GM23338 (cell line): ENCODE results near the gene SYT13. TPM values are rescaled to one million over a fixed set of nuclear protein-coding genes. Genes with fewer than 3 reads are reported as not detected.

Experiments
- ATAC-seq: fragments of 200-7000 bp; cut with Tn5 transposase; 3 replicates; pipeline ENCODE4 v1.9.1; 2020
- DNase-seq: peaks from one replicate; pipeline ENCODE4 v3.0.0-alpha.2; 2015; ENCODE audit warnings: low spot score
- H2AFZ ChIP-seq: fragments of 200-600 bp; sonication (generic); 2 replicates; pipeline ENCODE4 v1.8.0; 2016; ENCODE audit warnings: antibody characterized with exemption, mild to moderate bottlenecking, moderate library complexity
- H3F3A ChIP-seq: fragments of 200-600 bp; sonication (generic); replicated peaks from 2 replicates; pipeline ENCODE4 v1.8.0; 2017; ENCODE audit warnings: antibody characterized with exemption, mixed run types, low read depth
- H3K27ac ChIP-seq: fragments of 200-600 bp; sonication (generic); 2 replicates; pipeline ENCODE4 v1.6.1; 2016; ENCODE audit warnings: low read depth
- H3K27me3 ChIP-seq: fragments of 200-600 bp; sonication (generic); 2 replicates; pipeline ENCODE4 v1.8.0; 2016; ENCODE audit warnings: mild to moderate bottlenecking, mixed run types, moderate library complexity; ENCODE audit not compliant: insufficient read depth
- H3K36me3 ChIP-seq: fragments of 200-600 bp; sonication (generic); 2 replicates; pipeline ENCODE4 v1.8.0; 2016; ENCODE audit warnings: mild to moderate bottlenecking; ENCODE audit not compliant: insufficient read depth
- H3K4me1 ChIP-seq: fragments of 200-600 bp; sonication (generic); 2 replicates; pipeline ENCODE4 v1.8.0; 2016; ENCODE audit warnings: mild to moderate bottlenecking, moderate library complexity; ENCODE audit not compliant: insufficient read depth
- H3K4me2 ChIP-seq: fragments of 200-600 bp; sonication (generic); 2 replicates; pipeline ENCODE4 v1.7.1; 2017; ENCODE audit warnings: mixed run types
- H3K4me3 ChIP-seq: fragments of 200-600 bp; sonication (generic); 2 replicates; pipeline ENCODE4 v1.6.1; 2016; ENCODE audit warnings: mixed run types
- H3K79me2 ChIP-seq: fragments of 200-600 bp; sonication (generic); replicated peaks from 2 replicates; pipeline ENCODE4 v1.8.0; 2017; ENCODE audit warnings: mild to moderate bottlenecking; ENCODE audit not compliant: insufficient read depth
- H3K9me2 ChIP-seq: fragments of 200-600 bp; sonication (generic); 2 replicates; pipeline ENCODE4 v1.8.0; 2017; ENCODE audit not compliant: insufficient read depth
- H4K20me1 ChIP-seq: fragments of 200-600 bp; sonication (generic); replicated peaks from 2 replicates; pipeline ENCODE4 v1.8.0; 2017; ENCODE audit warnings: mild to moderate bottlenecking; ENCODE audit not compliant: insufficient read depth
- H3K27ac Mint-ChIP-seq: 2 replicates; pipeline ENCODE4 v1.8.0; 2020; ENCODE audit warnings: inconsistent platforms, mild to moderate bottlenecking, moderate library complexity, mixed read lengths
- H3K27me3 Mint-ChIP-seq: 3 replicates; pipeline ENCODE4 v1.8.0; 2022; ENCODE audit warnings: low read depth, mild to moderate bottlenecking, moderate library complexity, mixed read lengths, inconsistent platforms; ENCODE audit not compliant: insufficient read depth, poor library complexity
- H3K36me3 Mint-ChIP-seq: 3 replicates; pipeline ENCODE4 v1.8.0; 2021; ENCODE audit warnings: low read depth, mild to moderate bottlenecking, inconsistent platforms, moderate library complexity, mixed read lengths
- H3K4me1 Mint-ChIP-seq: 3 replicates; pipeline ENCODE4 v1.8.0; 2020; ENCODE audit warnings: mild to moderate bottlenecking, inconsistent platforms, mixed read lengths
- H3K4me3 Mint-ChIP-seq: 3 replicates; pipeline ENCODE4 v1.8.0; 2021; ENCODE audit warnings: moderate library complexity, mild to moderate bottlenecking, inconsistent platforms, mixed read lengths
- H3K9me3 Mint-ChIP-seq: 3 replicates; pipeline ENCODE4 v1.8.0; 2020; ENCODE audit warnings: moderate library complexity, mild to moderate bottlenecking, inconsistent platforms, mixed read lengths
- CREB1 ChIP-seq: fragments of 250-450 bp; sonication (Bioruptor Pico); IDR thresholded peaks from 2 replicates; pipeline ENCODE4 v1.5.0; 2020; ENCODE audit warnings: low read depth, mild to moderate bottlenecking, moderate library complexity
- CTCF ChIP-seq, 2 experiments: fragments of 200-600 bp in 1 of 2; sonication (generic) in 1 of 2; conservative IDR thresholded peaks; 2 replicates each; pipeline versions ENCODE4 v1.5.1 to v1.6.1; 2016 to 2017; ENCODE audit warnings: antibody characterized with exemption in 2 of 2, low read depth in 2 of 2, mild to moderate bottlenecking in 2 of 2, moderate library complexity in 1 of 2
- EZH2 ChIP-seq: fragments of 200-600 bp; sonication (generic); IDR thresholded peaks from one replicate; pipeline ENCODE4 v1.8.0; 2017; ENCODE audit warnings: antibody characterized with exemption, mild to moderate bottlenecking, low read depth; ENCODE audit not compliant: unreplicated experiment
- EZH2phosphoT487 ChIP-seq: fragments of 200-600 bp; sonication (generic); IDR thresholded peaks from one replicate; pipeline ENCODE4 v1.8.1; 2018; ENCODE audit warnings: antibody characterized with exemption; ENCODE audit not compliant: unreplicated experiment
- JUNB ChIP-seq: IDR thresholded peaks from one replicate; pipeline ENCODE4 v1.6.1; 2016; ENCODE audit warnings: antibody characterized with exemption; ENCODE audit not compliant: unreplicated experiment
- NANOG ChIP-seq: IDR thresholded peaks from 2 replicates; pipeline ENCODE4 v1.6.1; 2016; ENCODE audit warnings: antibody characterized with exemption, borderline replicate concordance
- POLR2AphosphoS5 ChIP-seq: IDR thresholded peaks from 2 replicates; pipeline ENCODE4 v1.6.1; 2016; ENCODE audit warnings: antibody characterized with exemption, low read depth
- REST ChIP-seq: IDR thresholded peaks from one replicate; pipeline ENCODE4 v1.6.1; 2018; ENCODE audit warnings: antibody characterized with exemption; ENCODE audit not compliant: unreplicated experiment
- STAT1 ChIP-seq: IDR thresholded peaks from one replicate; pipeline ENCODE4 v1.6.1; 2016; ENCODE audit warnings: antibody characterized with exemption; ENCODE audit not compliant: unreplicated experiment
- ZNF114 ChIP-seq: fragments of 250-450 bp; sonication (Bioruptor Pico); IDR thresholded peaks from 2 replicates; pipeline ENCODE4 v1.5.0; 2020; ENCODE audit warnings: mild to moderate bottlenecking, moderate library complexity
- ZNF331 ChIP-seq: fragments of 250-450 bp; sonication (Bioruptor Pico); IDR thresholded peaks from 2 replicates; pipeline ENCODE4 v1.5.0; 2020; ENCODE audit warnings: low read depth, mild to moderate bottlenecking, moderate library complexity
- polyA plus RNA-seq: library from polyadenylated mRNA; unstranded; fragments of >200 nt; fragmentation: Nextera tagmentation; extraction: Ambion mirVana; gene quantifications from 2 replicates; pipeline ENCODE4 v1.2.1, GENCODE V29; 2016
- total RNA-seq: library from RNA; depleted of rRNA; stranded (reverse); fragments of >200 nt; shearing (Covaris generic); gene quantifications from 2 replicates; pipeline ENCODE4 v1.2.3, GENCODE V29; 2014
- TF ChIP-seq, protein P1 (sequence below): fragments of 250-450 bp; sonication (Bioruptor Pico); IDR thresholded peaks from 2 replicates; pipeline ENCODE4 v1.5.0; 2020; ENCODE audit warnings: mild to moderate bottlenecking, moderate library complexity
- TF ChIP-seq, protein P2 (sequence below): IDR thresholded peaks from 2 replicates; pipeline ENCODE4 v1.6.1; 2016; ENCODE audit warnings: antibody characterized with exemption

SYT13 gene
- total and polyA plus RNA-seq, 2 experiments from 2014 or later = 3.4 to 16.3 TPM

GRCh38 chr11:45301537-45302246 is 15.6 kb upstream of the SYT13 start:
- Histone ChIP-seq H3F3A (no peaks in the 10 kb centered on the region), H3K4me3 (no peak overlapping the region), H3K9me2 (no peaks in the 10 kb centered on the region), H3K4me2 (no peak overlapping the region), H3K27ac (no peak overlapping the region), H3K36me3 (no peaks in the 10 kb centered on the region), H4K20me1 (no peaks in the 10 kb centered on the region), H2AFZ (no peak overlapping the region), H3K4me1 (0 out of 2 replicates have a peak, but pooled peaks cover 3% of the 10 kb centered on the region), H3K79me2 (no peaks in the 10 kb centered on the region), H3K27me3 (peaks cover 7% of the 10 kb centered on the region; the same call in 1 of the 2 replicates)
- H3K27ac Mint-ChIP-seq = no peak overlapping the region
- peaks cover 8% of the 10 kb centered on the region for H3K27me3 Mint-ChIP-seq
- no peaks in the 10 kb centered on the region for H3K36me3 Mint-ChIP-seq
- no peaks in the 10 kb centered on the region; the same call in 2 of the 3 replicates for H3K9me3 Mint-ChIP-seq
- ATAC-seq = no peak
- H3K4me1 Mint-ChIP-seq = peaks cover 11% of the 10 kb centered on the region
- no peak for DNase-seq
- TF ChIP-seq CREB1 (CRISPR knock-in tag) = no peak
- TF ChIP-seq, protein P1, sequence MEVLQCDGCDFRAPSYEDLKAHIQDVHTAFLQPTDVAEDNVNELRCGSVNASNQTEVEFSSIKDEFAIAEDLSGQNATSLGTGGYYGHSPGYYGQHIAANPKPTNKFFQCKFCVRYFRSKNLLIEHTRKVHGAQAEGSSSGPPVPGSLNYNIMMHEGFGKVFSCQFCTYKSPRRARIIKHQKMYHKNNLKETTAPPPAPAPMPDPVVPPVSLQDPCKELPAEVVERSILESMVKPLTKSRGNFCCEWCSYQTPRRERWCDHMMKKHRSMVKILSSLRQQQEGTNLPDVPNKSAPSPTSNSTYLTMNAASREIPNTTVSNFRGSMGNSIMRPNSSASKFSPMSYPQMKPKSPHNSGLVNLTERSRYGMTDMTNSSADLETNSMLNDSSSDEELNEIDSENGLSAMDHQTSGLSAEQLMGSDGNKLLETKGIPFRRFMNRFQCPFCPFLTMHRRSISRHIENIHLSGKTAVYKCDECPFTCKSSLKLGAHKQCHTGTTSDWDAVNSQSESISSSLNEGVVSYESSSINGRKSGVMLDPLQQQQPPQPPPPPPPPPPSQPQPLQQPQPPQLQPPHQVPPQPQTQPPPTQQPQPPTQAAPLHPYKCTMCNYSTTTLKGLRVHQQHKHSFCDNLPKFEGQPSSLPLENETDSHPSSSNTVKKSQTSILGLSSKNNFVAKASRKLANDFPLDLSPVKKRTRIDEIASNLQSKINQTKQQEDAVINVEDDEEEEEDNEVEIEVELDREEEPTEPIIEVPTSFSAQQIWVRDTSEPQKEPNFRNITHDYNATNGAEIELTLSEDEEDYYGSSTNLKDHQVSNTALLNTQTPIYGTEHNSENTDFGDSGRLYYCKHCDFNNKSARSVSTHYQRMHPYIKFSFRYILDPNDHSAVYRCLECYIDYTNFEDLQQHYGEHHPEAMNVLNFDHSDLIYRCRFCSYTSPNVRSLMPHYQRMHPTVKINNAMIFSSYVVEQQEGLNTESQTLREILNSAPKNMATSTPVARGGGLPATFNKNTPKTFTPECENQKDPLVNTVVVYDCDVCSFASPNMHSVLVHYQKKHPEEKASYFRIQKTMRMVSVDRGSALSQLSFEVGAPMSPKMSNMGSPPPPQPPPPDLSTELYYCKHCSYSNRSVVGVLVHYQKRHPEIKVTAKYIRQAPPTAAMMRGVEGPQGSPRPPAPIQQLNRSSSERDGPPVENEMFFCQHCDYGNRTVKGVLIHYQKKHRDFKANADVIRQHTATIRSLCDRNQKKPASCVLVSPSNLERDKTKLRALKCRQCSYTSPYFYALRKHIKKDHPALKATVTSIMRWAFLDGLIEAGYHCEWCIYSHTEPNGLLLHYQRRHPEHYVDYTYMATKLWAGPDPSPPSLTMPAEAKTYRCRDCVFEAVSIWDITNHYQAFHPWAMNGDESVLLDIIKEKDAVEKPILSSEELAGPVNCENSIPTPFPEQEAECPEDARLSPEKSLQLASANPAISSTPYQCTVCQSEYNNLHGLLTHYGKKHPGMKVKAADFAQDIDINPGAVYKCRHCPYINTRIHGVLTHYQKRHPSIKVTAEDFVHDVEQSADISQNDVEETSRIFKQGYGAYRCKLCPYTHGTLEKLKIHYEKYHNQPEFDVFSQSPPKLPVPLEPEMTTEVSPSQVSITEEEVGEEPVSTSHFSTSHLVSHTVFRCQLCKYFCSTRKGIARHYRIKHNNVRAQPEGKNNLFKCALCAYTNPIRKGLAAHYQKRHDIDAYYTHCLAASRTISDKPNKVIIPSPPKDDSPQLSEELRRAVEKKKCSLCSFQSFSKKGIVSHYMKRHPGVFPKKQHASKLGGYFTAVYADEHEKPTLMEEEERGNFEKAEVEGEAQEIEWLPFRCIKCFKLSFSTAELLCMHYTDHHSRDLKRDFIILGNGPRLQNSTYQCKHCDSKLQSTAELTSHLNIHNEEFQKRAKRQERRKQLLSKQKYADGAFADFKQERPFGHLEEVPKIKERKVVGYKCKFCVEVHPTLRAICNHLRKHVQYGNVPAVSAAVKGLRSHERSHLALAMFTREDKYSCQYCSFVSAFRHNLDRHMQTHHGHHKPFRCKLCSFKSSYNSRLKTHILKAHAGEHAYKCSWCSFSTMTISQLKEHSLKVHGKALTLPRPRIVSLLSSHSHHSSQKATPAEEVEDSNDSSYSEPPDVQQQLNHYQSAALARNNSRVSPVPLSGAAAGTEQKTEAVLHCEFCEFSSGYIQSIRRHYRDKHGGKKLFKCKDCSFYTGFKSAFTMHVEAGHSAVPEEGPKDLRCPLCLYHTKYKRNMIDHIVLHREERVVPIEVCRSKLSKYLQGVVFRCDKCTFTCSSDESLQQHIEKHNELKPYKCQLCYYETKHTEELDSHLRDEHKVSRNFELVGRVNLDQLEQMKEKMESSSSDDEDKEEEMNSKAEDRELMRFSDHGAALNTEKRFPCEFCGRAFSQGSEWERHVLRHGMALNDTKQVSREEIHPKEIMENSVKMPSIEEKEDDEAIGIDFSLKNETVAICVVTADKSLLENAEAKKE = no peak
- no peak for TF ChIP-seq NANOG
- no peak for TF ChIP-seq STAT1
- TF ChIP-seq ZNF331 = no peak
- no peak for TF ChIP-seq ZNF114 (CRISPR knock-in tag)
- TF ChIP-seq CTCF (conservative IDR thresholded peaks at IDR 0.05; ENCODE audit: low read depth in 2 of 2) = no peak
- TF ChIP-seq JUNB = no peak
- TF ChIP-seq, protein P2, sequence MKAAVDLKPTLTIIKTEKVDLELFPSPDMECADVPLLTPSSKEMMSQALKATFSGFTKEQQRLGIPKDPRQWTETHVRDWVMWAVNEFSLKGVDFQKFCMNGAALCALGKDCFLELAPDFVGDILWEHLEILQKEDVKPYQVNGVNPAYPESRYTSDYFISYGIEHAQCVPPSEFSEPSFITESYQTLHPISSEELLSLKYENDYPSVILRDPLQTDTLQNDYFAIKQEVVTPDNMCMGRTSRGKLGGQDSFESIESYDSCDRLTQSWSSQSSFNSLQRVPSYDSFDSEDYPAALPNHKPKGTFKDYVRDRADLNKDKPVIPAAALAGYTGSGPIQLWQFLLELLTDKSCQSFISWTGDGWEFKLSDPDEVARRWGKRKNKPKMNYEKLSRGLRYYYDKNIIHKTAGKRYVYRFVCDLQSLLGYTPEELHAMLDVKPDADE = no peak
- no peak for TF ChIP-seq POLR2AphosphoS5
- no peak for TF ChIP-seq EZH2
- TF ChIP-seq REST = no peak
- no peak for TF ChIP-seq EZH2phosphoT487
- H3K4me3 Mint-ChIP-seq = no peak overlapping the region
